Astrocyte of the spinal cord (primary cell): Measurements from ENCODE around the gene LITAFD.
"Not testable (repeated sequence)": the region's sequence is repeated elsewhere in the genome, so short reads cannot be mapped to it uniquely, and the experiment has no call there.

ENCODE experiments used
- DNase-seq: peaks from one replicate; pipeline ENCODE4 v3.0.0; 2011; ENCODE audit warnings: low read depth, low spot score
- H3K4me3 ChIP-seq: 2 replicates; pipeline ENCODE4 v1.5.1; 2011; ENCODE audit warnings: low read depth, mild to moderate bottlenecking, low read length, moderate library complexity
- CTCF ChIP-seq: IDR thresholded peaks from 2 replicates; pipeline ENCODE4 v1.5.1; 2012; ENCODE audit warnings: low read depth, mild to moderate bottlenecking, low read length, inconsistent platforms
- in situ Hi-C: cut with HindIII; loops from 2 replicates; pipeline ENCODE4 v1.10.0; 2017; ENCODE audit warnings: low sequenced_read_pairs

LITAFD gene

DNA sequence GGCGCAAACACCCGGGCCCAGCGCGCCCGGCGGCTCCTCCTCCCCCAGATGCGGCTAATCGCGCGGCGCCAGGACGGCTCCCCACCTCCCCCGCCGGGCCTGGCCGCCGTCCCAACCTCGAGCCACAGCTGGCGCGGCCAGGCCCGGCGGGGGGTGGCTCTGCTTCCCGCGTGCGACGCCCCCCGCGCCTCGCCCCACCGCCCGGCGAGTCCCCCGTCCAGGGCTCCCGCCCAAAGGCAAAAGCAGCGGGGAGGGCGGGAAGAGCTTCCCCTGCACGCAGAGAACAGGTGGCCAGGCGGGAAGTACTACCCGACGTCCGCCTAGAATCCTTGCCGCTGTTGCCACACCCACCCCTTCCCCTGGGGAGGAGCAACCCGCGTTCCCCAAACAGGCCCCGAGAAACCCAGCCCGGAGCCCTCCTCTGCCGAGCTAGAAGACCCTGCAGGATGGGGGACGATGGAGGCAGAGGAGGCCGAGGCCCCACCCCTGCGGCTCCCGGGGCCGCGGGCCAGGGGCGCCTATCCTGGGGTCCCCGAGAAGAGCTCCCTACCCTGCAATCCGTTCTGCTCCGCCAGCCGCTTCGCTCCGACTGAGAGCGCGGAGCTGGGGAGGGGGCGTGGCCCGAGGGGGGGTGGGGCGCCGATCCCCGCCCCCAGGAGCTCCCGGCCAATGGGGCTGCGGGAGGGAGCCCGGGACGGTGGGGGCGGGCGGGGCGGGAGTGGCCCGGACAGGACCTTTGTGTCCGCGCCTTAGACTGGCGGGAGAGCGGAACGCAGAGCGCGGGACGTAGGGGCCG is 13.5 kb upstream of the LITAFD start, which contains the start of gene CARHSP1:
Gene CARHSP1, minus strand, starts transcription at position 591 of the 796 bp plus-strand sequence. CDS start 9,678 bp downstream, outside the sequence.
- TF ChIP-seq CTCF: no peak

GRCh38 chr16:8869212-8869987 is 12.8 kb upstream of the LITAFD start:
- in situ Hi-C loops: no loop called here
- H3K4me3 ChIP-seq: peak overlapping the region; percentile 54
- no peak for TF ChIP-seq CTCF
- DNase-seq: no peak

More for the DNA sequence above, 13.5 kb upstream of the LITAFD start, which contains the start of gene CARHSP1:
- peak; percentile 92 for DNase-seq
- H3K4me3 ChIP-seq: peak within 1 kb of the TSS; percentile 75
- in situ Hi-C loops: no loop called here

GRCh38 chr16:8869988-8870241 is 12.2 kb upstream of the LITAFD start:
- in situ Hi-C loops, H3K4me3 ChIP-seq, DNase-seq: not testable (repeated sequence)

- TF ChIP-seq CTCF: no peak
- in situ Hi-C loops: no loop called here
- no peak for DNase-seq
- no peak overlapping the region for H3K4me3 ChIP-seq
Measured at GRCh38 chr16:8872071-8872470, 10.1 kb upstream of the LITAFD start.

DNA sequence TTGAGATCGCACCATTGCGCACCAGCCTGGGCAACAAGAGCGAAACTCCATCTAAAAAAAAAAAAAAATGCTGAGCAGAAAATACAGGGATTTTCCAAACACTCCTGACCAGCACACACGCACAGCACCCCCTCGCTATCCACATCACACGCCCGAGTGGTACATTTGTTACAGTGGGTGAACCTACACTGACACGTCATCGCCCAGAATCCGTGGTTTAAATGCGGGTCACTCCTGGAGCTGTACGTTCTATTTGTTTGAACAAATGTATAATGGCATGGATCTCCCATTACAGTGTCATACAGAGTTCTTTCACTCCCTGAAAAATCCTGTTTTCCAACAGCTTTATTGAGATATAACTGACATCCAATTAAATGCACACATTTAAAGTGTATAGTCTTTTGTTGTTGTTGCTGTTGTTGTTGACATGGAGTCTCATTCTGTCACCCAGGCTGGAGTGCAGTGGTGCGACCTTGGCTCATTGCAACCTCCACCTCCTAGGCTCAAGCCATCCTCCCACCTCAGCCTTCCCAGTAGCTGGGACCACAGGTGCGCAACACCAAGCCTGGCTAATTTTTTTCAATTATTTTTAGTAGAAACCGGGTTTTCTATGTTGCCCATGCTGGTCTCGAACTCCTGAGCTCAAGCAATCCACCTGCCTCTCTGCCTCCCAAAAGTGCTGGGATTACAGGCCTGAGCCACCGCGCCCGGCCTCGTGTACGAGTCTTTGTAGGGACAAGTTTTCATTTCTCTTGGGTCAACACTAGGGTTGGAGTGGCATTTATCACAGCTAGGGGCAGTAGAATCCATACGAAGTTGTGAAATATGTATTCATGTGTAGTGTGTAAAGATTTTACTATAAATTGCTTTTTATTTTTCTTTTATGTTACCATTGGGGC is 8.9 kb upstream of the LITAFD start:
- DNase-seq: no peak
- peak; percentile 6 for TF ChIP-seq CTCF
- in situ Hi-C loops: no loop called here
- no peak overlapping the region for H3K4me3 ChIP-seq

GRCh38 chr16:8873866-8874195 is 8.3 kb upstream of the LITAFD start:
- in situ Hi-C loops, DNase-seq, H3K4me3 ChIP-seq: not testable (repeated sequence)

DNA sequence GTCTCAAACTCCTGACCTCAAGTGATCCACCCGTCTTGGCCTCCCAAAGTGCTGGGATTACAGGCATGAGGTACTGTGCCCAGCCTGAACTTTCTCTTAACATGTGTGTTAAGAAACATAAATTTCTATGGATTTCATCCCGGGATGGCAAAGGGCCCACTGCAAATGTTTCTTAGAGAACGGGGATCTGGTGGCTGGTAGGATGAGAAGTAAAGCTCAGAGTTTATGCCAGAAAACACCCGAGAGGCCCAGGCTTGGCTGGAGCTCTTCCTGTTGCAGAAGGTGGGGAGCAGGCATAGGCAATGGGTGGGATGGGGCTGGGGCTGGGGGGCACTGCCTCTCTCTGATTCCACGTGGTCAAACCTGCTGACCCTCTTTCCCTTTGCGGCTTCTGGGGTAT is 7.8 kb upstream of the LITAFD start:
- in situ Hi-C loops: no loop called here
- no peak overlapping the region for H3K4me3 ChIP-seq
- no peak for TF ChIP-seq CTCF
- no peak for DNase-seq

- H3K4me3 ChIP-seq, in situ Hi-C loops, DNase-seq: not testable (repeated sequence)
Measured at GRCh38 chr16:8875317-8875716, 6.8 kb upstream of the LITAFD start.
